HEK293 (cell line): Measurements from ENCODE around the gene PPHLN1.

ENCODE experiments used
- AEBP2 ChIP-seq: fragments of 450-650 bp; formaldehyde crosslinking; IDR thresholded peaks from 2 replicates; pipeline ENCODE4 v1.5.1; 2016; ENCODE audit warnings: missing biosample characterization, missing genetic modification characterization, borderline replicate concordance
- BCL11B ChIP-seq: fragments of 450-650 bp; formaldehyde crosslinking; IDR thresholded peaks from 2 replicates; pipeline ENCODE4 v1.5.1; 2016; ENCODE audit warnings: low read depth, missing biosample characterization, missing genetic modification characterization
- GFI1B ChIP-seq: fragments of 450-650 bp; formaldehyde crosslinking; IDR thresholded peaks from 2 replicates; pipeline ENCODE4 v1.5.1; 2016; ENCODE audit warnings: missing biosample characterization, missing genetic modification characterization
- HOXA7 ChIP-seq: sonication (generic); formaldehyde crosslinking; IDR thresholded peaks from 2 replicates; pipeline ENCODE4 v1.8.1; 2022; ENCODE audit warnings: missing genetic modification reagents, borderline replicate concordance
- KLF1 ChIP-seq: fragments of 450-650 bp; formaldehyde crosslinking; IDR thresholded peaks from 2 replicates; pipeline ENCODE4 v1.5.1; 2016; ENCODE audit warnings: missing biosample characterization, missing genetic modification characterization
- KLF10 ChIP-seq: fragments of 450-650 bp; IDR thresholded peaks from 2 replicates; pipeline ENCODE4 v1.5.1; 2018; ENCODE audit warnings: missing biosample characterization, mild to moderate bottlenecking, missing genetic modification characterization
- KLF17 ChIP-seq: fragments of 450-650 bp; formaldehyde crosslinking; IDR thresholded peaks from 2 replicates; pipeline ENCODE4 v1.5.1; 2016; ENCODE audit warnings: missing biosample characterization, missing genetic modification characterization
- KLF7 ChIP-seq: fragments of 450-650 bp; formaldehyde crosslinking; IDR thresholded peaks from 2 replicates; pipeline ENCODE4 v1.5.1; 2016; ENCODE audit warnings: missing biosample characterization, missing genetic modification characterization, borderline replicate concordance
- OSR2 ChIP-seq: fragments of 450-650 bp; formaldehyde crosslinking; IDR thresholded peaks from 2 replicates; pipeline ENCODE4 v1.5.1; 2016; ENCODE audit warnings: missing biosample characterization, missing genetic modification characterization
- PBX3 ChIP-seq: sonication (generic); formaldehyde crosslinking; IDR thresholded peaks from 2 replicates; pipeline ENCODE4 v1.8.1; 2022; ENCODE audit warnings: mild to moderate bottlenecking, moderate library complexity, missing genetic modification reagents
- SCRT2 ChIP-seq: fragments of 450-650 bp; formaldehyde crosslinking; IDR thresholded peaks from 2 replicates; pipeline ENCODE4 v1.5.1; 2016; ENCODE audit warnings: missing biosample characterization, missing genetic modification characterization
- SP2 ChIP-seq: fragments of 450-650 bp; formaldehyde crosslinking; IDR thresholded peaks from 2 replicates; pipeline ENCODE4 v1.5.1; 2016; ENCODE audit warnings: missing biosample characterization, missing genetic modification characterization
- ZBTB44 ChIP-seq: fragments of 450-650 bp; IDR thresholded peaks from 2 replicates; pipeline ENCODE4 v1.5.1; 2018; ENCODE audit warnings: missing biosample characterization, mild to moderate bottlenecking, missing genetic modification characterization
- ZFHX2 ChIP-seq: fragments of 450-650 bp; formaldehyde crosslinking; conservative IDR thresholded peaks from 2 replicates; pipeline ENCODE4 v1.5.1; 2016; ENCODE audit warnings: missing biosample characterization, missing genetic modification characterization
- ZFP69B ChIP-seq: fragments of 450-650 bp; formaldehyde crosslinking; IDR thresholded peaks from 2 replicates; pipeline ENCODE4 v1.5.1; 2016; ENCODE audit warnings: missing biosample characterization, missing genetic modification characterization
- ZNF112 ChIP-seq: fragments of 450-650 bp; formaldehyde crosslinking; IDR thresholded peaks from 2 replicates; pipeline ENCODE4 v1.5.0; 2017; ENCODE audit warnings: missing biosample characterization, missing genetic modification characterization
- ZNF18 ChIP-seq: fragments of 450-650 bp; formaldehyde crosslinking; IDR thresholded peaks from 2 replicates; pipeline ENCODE4 v1.5.1; 2016; ENCODE audit warnings: missing biosample characterization, missing genetic modification characterization
- ZNF211 ChIP-seq: fragments of 450-650 bp; formaldehyde crosslinking; IDR thresholded peaks from 2 replicates; pipeline ENCODE4 v1.5.1; 2016; ENCODE audit warnings: low read depth, missing biosample characterization, missing genetic modification characterization
- ZNF24 ChIP-seq: fragments of 450-650 bp; formaldehyde crosslinking; IDR thresholded peaks from 2 replicates; pipeline ENCODE4 v1.5.1; 2016; ENCODE audit warnings: missing biosample characterization, missing genetic modification characterization
- ZNF433 ChIP-seq: fragments of 450-650 bp; formaldehyde crosslinking; IDR thresholded peaks from 2 replicates; pipeline ENCODE4 v1.5.1; 2016; ENCODE audit warnings: missing biosample characterization, missing genetic modification characterization, low read depth
- ZNF488 ChIP-seq: fragments of 450-650 bp; formaldehyde crosslinking; IDR thresholded peaks from 2 replicates; pipeline ENCODE4 v1.5.1; 2016; ENCODE audit warnings: missing biosample characterization, missing genetic modification characterization
- ZNF513 ChIP-seq: fragments of 450-650 bp; IDR thresholded peaks from 2 replicates; pipeline ENCODE4 v1.5.1; 2018; ENCODE audit warnings: missing biosample characterization, missing genetic modification characterization
- ZNF530 ChIP-seq: fragments of 450-650 bp; formaldehyde crosslinking; IDR thresholded peaks from 2 replicates; pipeline ENCODE4 v1.5.1; 2016; ENCODE audit warnings: low read depth, missing biosample characterization, missing genetic modification characterization
- ZNF571 ChIP-seq: fragments of 450-650 bp; formaldehyde crosslinking; IDR thresholded peaks from 2 replicates; pipeline ENCODE4 v1.5.0; 2017; ENCODE audit warnings: missing biosample characterization, missing genetic modification characterization
- ZNF585B ChIP-seq: fragments of 450-650 bp; formaldehyde crosslinking; IDR thresholded peaks from 2 replicates; pipeline ENCODE4 v1.5.1; 2016; ENCODE audit warnings: missing biosample characterization, missing genetic modification characterization
- ZNF610 ChIP-seq: fragments of 450-650 bp; formaldehyde crosslinking; IDR thresholded peaks from 2 replicates; pipeline ENCODE4 v1.5.1; 2016; ENCODE audit warnings: missing biosample characterization, missing genetic modification characterization, borderline replicate concordance
- ZNF624 ChIP-seq: fragments of 450-650 bp; formaldehyde crosslinking; IDR thresholded peaks from 2 replicates; pipeline ENCODE4 v1.5.1; 2017; ENCODE audit warnings: missing biosample characterization, missing genetic modification characterization
- ZNF654 ChIP-seq: fragments of 450-650 bp; formaldehyde crosslinking; IDR thresholded peaks from 2 replicates; pipeline ENCODE4 v1.5.1; 2016; ENCODE audit warnings: low read depth, missing biosample characterization, missing genetic modification characterization
- ZNF664 ChIP-seq: fragments of 450-650 bp; formaldehyde crosslinking; IDR thresholded peaks from 2 replicates; pipeline ENCODE4 v1.5.1; 2016; ENCODE audit warnings: missing biosample characterization, missing genetic modification characterization
- ZNF830 ChIP-seq: fragments of 450-650 bp; IDR thresholded peaks from 2 replicates; pipeline ENCODE4 v1.5.0; 2018; ENCODE audit warnings: missing biosample characterization, missing genetic modification characterization, low read depth, mild to moderate bottlenecking, moderate library complexity
- ZSCAN18 ChIP-seq: fragments of 450-650 bp; formaldehyde crosslinking; IDR thresholded peaks from 2 replicates; pipeline ENCODE4 v1.5.1; 2016; ENCODE audit warnings: missing biosample characterization, missing genetic modification characterization

PPHLN1 gene

GRCh38 chr12:42285431-42285830 lies 40.5 kb upstream of the PPHLN1 start (continued):
- TF ChIP-seq ZBTB44 (no peak), ZNF530 (tag by site-specific recombination) (peak; percentile 63; the same call in 1 of the 2 replicates), KLF7 (tag by site-specific recombination) (no peak), SCRT2 (tag by site-specific recombination) (no peak), ZNF664 (tag by site-specific recombination) (peak; percentile 52; the same call in 1 of the 2 replicates), HOXA7 (CRISPR knock-in tag) (no peak), ZNF830 (tag by site-specific recombination) (no peak), ZFP69B (tag by site-specific recombination) (no peak), GFI1B (tag by site-specific recombination) (no peak), PBX3 (CRISPR knock-in tag) (no peak), ZNF112 (tag by site-specific recombination) (no peak), OSR2 (tag by site-specific recombination) (no peak), KLF1 (no peak), ZNF488 (tag by site-specific recombination) (no peak), KLF17 (tag by site-specific recombination) (no peak), ZNF610 (tag by site-specific recombination) (no peak), ZSCAN18 (tag by site-specific recombination) (no peak), ZNF571 (tag by site-specific recombination) (no peak), ZNF18 (tag by site-specific recombination) (no peak), SP2 (tag by site-specific recombination) (no peak), ZNF24 (tag by site-specific recombination) (no peak), KLF10 (tag by site-specific recombination) (no peak), ZNF585B (tag by site-specific recombination) (no peak), BCL11B (tag by site-specific recombination) (no peak), ZFHX2 (tag by site-specific recombination) (no peak), ZNF624 (tag by site-specific recombination) (no peak), ZNF211 (tag by site-specific recombination) (no peak), AEBP2 (tag by site-specific recombination) (0 out of 2 replicates have a peak, but pooled peaks have one; percentile 28), ZNF513 (no peak), ZNF433 (tag by site-specific recombination) (peak; percentile 84), ZNF654 (tag by site-specific recombination) (peak; percentile 38)
